Heart right ventricle (tissue), 16 donors: ENCODE results near the gene MCF2L2. TPM values are rescaled to one million over a fixed set of nuclear protein-coding genes. Genes with fewer than 3 reads are reported as not detected.

Experiments
- ATAC-seq, 8 donors: fragments of 200-7000 bp; cut with Tn5 transposase; one replicate each; pipeline ENCODE4 v1.9.1; 2020; ENCODE audit warnings: mild to moderate bottlenecking in 8 of 8, moderate library complexity in 8 of 8, moderate number of reproducible peaks in 1 of 8
- DNase-seq, 2 donors: peaks; one replicate each; pipeline ENCODE4 v3.0.0-alpha.2; 2020
- H3K27ac ChIP-seq, 10 donors: fragments of 200-600 bp; sonication (generic) in 2 of 10; one replicate each; pipeline versions ENCODE4 v1.5.0 to v1.8.0; 2020 to 2022; ENCODE audit warnings: mild to moderate bottlenecking in 3 of 10
- H3K27me3 ChIP-seq, 7 donors: fragments of 200-600 bp; one replicate each; pipeline ENCODE4 v1.8.0; 2021 to 2022; ENCODE audit warnings: mild to moderate bottlenecking in 2 of 7
- H3K36me3 ChIP-seq, 9 donors: fragments of 200-600 bp; sonication (generic) in 1 of 9; one replicate each; pipeline versions ENCODE4 v1.5.0 to v1.8.0; 2020 to 2022; ENCODE audit warnings: mild to moderate bottlenecking in 2 of 9
- H3K4me1 ChIP-seq, 9 donors: fragments of 200-600 bp; sonication (generic) in 1 of 9; one replicate each; pipeline versions ENCODE4 v1.5.0 to v1.8.0; 2020 to 2022; ENCODE audit warnings: mild to moderate bottlenecking in 4 of 9
- H3K4me3 ChIP-seq, 10 donors: fragments of 200-600 bp; sonication (generic) in 2 of 10; one replicate each; pipeline versions ENCODE4 v1.5.0 to v1.8.0; 2020 to 2022; ENCODE audit warnings: mild to moderate bottlenecking in 7 of 10, moderate library complexity in 2 of 10
- H3K9me3 ChIP-seq, 11 donors: fragments of 200-600 bp in 10 of 11; sonication (generic) in 2 of 11; one replicate each; pipeline versions ENCODE4 v1.5.0 to v1.8.0; 2013 to 2022; ENCODE audit warnings: mild to moderate bottlenecking in 2 of 11, control low read depth in 1 of 11, moderate library complexity in 1 of 11
- CTCF ChIP-seq, 9 donors: fragments of 200-600 bp; sonication (generic) in 2 of 9; IDR thresholded peaks; one replicate each; pipeline versions ENCODE4 v1.5.0 to v1.8.0; 2021 to 2022; ENCODE audit warnings: antibody characterized with exemption in 9 of 9, mild to moderate bottlenecking in 5 of 9, moderate library complexity in 1 of 9
- WGBS, 2 donors: extraction: QIAGEN DNeasy Blood & Tissue Kit; methylation state at CpG; one replicate each; pipeline ENCODE4 v1.1.7; 2013; ENCODE audit warnings: inconsistent platforms in 1 of 2; 5-methylcytosine and 5-hydroxymethylcytosine counted together
- intact Hi-C, 10 donors: fragments of 100-400 bp; cut with DNase I; formaldehyde crosslinking; loops; one replicate each; pipeline versions ENCODE4 v1.11.1 to v1.14.2; 2022
- polyA plus RNA-seq, 2 donors: library from polyadenylated mRNA; stranded (reverse); fragments of 200-250 nt; gene quantifications; one replicate each; pipeline ENCODE4 v1.2.3, GENCODE V29; 2013
- total RNA-seq, 10 donors: library from RNA; stranded (reverse); fragmentation: NEBNext Ultra II Directional in 3 of 10; extraction: Animal tissue kit (Norgen Biotek cat#: 25700) in 3 of 10; gene quantifications; one replicate each; pipeline versions ENCODE4 v1.2.1 to v1.2.4, GENCODE V29; 2021 to 2023
- donor health status: Arrhythmogenic right ventricular cardiomyopathy.
- donor health status: ischemic (EF 13 %, LVEDD 7.1; RV severe dilation, severe dysfunction).
- donor health status: healthy with polysubstance abuse.
- donor health status: DM: no; HTN: yes; CAD: no.
- donor health status: DM: no; HTN: no; CAD: no.
- donor health status: ischemic (EF 25% LVEDD 6.9; RV normal size, moderate dysfunction).
- donor health status: ischemic (EF 25% LVEDD 5.7; RV mildly dilated, moderate dysfunction).
- donor health status: healthy.
- donor health status: DM: yes; HTN: yes; CAD: no.
- donor health status: Ischemic cardiomyopathy.
- donor health status: ischemic (EF 35%, LVEDD 5.7; RV mildly dilated, moderate dysfunction).
- donor health status: nonischemic (EF 11% LVEDD 7.7; RV severe dilation, severe dysfunction).
- donor health status: DM: yes; HTN: yes; CAD: no.
- donor health status: PGD.
- donor health status: ischemic (EF 29% LVEDD 5.4; RV normal size, mild dysfunction).
- donor health status: nonischemic (EF 23%, LVEDD 6.1; RV moderate dilation, normal function).

MCF2L2 gene
- total and polyA plus RNA-seq, 12 donors, result 0.09 to 1.5 (median 0.40) TPM; not detected in 1

GRCh38 chr3:183158113-183158512 is 270.3 kb downstream of the MCF2L2 start:
- Histone ChIP-seq H3K4me1 (peaks cover 3 to 21% (median 9%) of the 10 kb centered on the region in 9 donors), H3K27me3 (peaks cover 8 to 36% (median 27%) of the 10 kb centered on the region in 7 donors), H3K27ac (no peak overlapping the region), H3K4me3 (no peak overlapping the region), H3K9me3 (no peaks in the 10 kb centered on the region), H3K36me3 (no peaks in the 10 kb centered on the region)
- intact Hi-C loops, result no loop called here
- 88 to 91% methylated on average over 2 of the region's 2 CpGs for WGBS, 2 donors
- no peak for TF ChIP-seq CTCF (IDR thresholded peaks at IDR 0.05)
- ATAC-seq, result no peak
- no peak for DNase-seq

GRCh38 chr3:183156266-183156665 is 272.2 kb downstream of the MCF2L2 start:
- Histone ChIP-seq H3K9me3 (no peaks in the 10 kb centered on the region), H3K27me3 (peaks cover 0 to 17% (median 8%) of the 10 kb centered on the region in 7 donors), H3K36me3 (no peaks in the 10 kb centered on the region), H3K4me3 (no peak overlapping the region), H3K4me1 (peaks cover 0 to 3% (median 0%) of the 10 kb centered on the region in 9 donors), H3K27ac (no peak overlapping the region)
- 85 to 92% methylated on average over 5 of the region's 5 CpGs for WGBS, 2 donors
- ATAC-seq (no peak), DNase-seq (no peak)
- intact Hi-C loops, result no loop called here
- TF ChIP-seq CTCF (IDR thresholded peaks at IDR 0.05), result no peak

DNA sequence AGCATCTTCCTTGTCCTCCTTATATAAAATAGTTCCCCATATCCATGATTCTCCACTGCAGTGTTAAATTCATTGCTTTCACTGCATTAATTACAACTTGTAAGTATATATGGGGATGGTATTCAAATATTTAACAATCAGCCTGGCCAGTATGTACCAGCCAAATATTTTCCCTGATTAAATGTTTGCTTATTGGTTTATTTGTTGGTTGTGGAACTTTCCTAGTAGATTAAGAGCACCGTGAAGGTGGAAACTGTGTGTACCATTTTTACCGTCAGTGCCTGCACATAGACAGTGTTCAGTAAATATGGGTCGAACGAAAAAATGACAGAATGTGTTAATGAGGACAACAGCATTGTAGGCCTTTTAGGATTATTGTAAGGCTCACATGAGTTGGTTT is 272.9 kb downstream of the MCF2L2 start:
- H3K4me1 ChIP-seq, result peaks cover 0 to 3% (median 0%) of the 10 kb centered on the region in 9 donors
- ATAC-seq (no peak), DNase-seq (no peak)
- WGBS, 2 donors, result 92 to 94% methylated on average over 4 of the region's 4 CpGs
- intact Hi-C loops, result no loop called here
- no peak overlapping the region for H3K27ac ChIP-seq
- TF ChIP-seq CTCF (IDR thresholded peaks at IDR 0.05), result no peak
- H3K9me3 ChIP-seq, result no peaks in the 10 kb centered on the region
- H3K27me3 ChIP-seq, result peaks cover 0 to 13% (median 2%) of the 10 kb centered on the region in 7 donors
- H3K36me3 ChIP-seq, result no peaks in the 10 kb centered on the region
- H3K4me3 ChIP-seq, result no peak overlapping the region

DNA sequence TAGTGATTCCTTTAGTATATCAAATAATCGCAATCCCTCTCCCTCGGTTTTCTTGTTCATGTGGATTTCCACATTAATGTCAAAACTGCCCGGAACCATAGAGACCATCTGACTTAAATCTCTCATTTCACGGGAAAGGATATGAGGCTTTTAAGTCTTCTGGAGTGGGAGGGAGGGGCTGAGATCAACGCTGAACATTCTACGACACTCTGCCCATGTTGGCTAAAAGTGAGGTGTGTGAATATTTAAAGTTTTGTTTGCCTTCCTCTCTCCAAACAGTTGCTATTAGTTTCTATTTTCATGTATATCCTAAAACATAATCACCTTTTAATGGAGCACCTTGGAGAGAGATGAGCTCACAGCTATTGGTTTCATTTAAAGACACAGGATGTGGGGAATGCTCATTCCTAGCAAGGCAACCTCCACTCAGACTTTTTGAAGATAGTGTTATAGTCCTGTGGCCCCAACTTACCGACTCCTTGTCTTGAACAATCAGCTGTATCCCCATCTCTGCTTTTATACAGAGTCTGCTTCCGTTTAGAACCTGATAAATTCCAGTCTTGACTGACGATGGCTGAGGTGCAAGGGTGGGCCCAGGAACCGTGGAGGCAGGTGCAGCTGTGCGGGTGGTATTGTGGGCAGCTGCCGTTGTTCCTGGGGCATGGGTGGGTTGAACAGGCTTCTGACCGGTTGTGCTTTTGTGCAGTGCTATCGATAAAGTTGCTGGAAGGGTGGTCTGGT is 275.0 kb downstream of the MCF2L2 start:
- DNase-seq (no peak), ATAC-seq (no peak)
- H3K4me1 ChIP-seq, result no peaks in the 10 kb centered on the region
- H3K36me3 ChIP-seq, result no peaks in the 10 kb centered on the region
- H3K27ac ChIP-seq, result no peak overlapping the region
- H3K9me3 ChIP-seq, result no peaks in the 10 kb centered on the region
- TF ChIP-seq CTCF (IDR thresholded peaks at IDR 0.05), result no peak
- peaks cover 0 to 15% (median 0%) of the 10 kb centered on the region in 7 donors for H3K27me3 ChIP-seq
- intact Hi-C loops, result no loop called here
- no peak overlapping the region for H3K4me3 ChIP-seq
- 85 to 87% methylated on average over 14 of the region's 14 CpGs for WGBS, 2 donors
